KOPT-K1 (cell line): ENCODE results near the gene AKR1C1.
"Not testable (repeated sequence)": the region's sequence is repeated elsewhere in the genome, so short reads cannot be mapped to it uniquely, and the experiment has no call there.

ENCODE experiments used
- H3K27ac ChIP-seq: fragments of 200-600 bp; sonication (generic); 2 replicates; pipeline ENCODE4 v1.5.1; 2016; ENCODE audit warnings: antibody characterized with exemption, mild to moderate bottlenecking, low read depth, low read length; ENCODE audit not compliant: poor library complexity, severe bottlenecking
- H3K36me3 ChIP-seq: fragments of 200-600 bp; sonication (generic); 2 replicates; pipeline ENCODE4 v1.5.1; 2017; ENCODE audit warnings: antibody characterized with exemption, mild to moderate bottlenecking, low read length, moderate library complexity; ENCODE audit not compliant: insufficient read depth
- H3K9me3 ChIP-seq: fragments of 200-600 bp; sonication (generic); 2 replicates; pipeline ENCODE4 v1.5.1; 2017; ENCODE audit warnings: antibody characterized with exemption, low read length, mild to moderate bottlenecking; ENCODE audit not compliant: insufficient read depth, poor library complexity, severe bottlenecking

Gene AKR1C1

DNA sequence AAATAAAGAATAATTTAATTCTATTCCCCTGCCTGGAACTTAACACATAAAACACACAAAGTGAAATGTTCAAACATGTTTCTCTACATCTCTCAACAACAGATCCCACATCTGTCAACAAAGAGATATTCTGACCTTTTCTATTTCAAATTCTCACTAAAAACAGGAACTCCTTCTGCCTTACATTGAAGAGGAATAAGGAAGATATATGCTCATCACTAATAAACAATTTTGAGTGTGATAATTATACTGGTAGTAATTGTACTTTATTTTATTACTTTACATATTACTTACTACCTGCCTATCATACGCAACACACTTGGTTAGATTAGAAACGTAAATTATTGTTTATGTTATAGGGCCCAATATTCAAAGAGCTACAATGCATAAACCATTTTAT lies 27.0 kb downstream of the AKR1C1 start:
- Histone ChIP-seq H3K9me3 (no peaks in the 10 kb centered on the region), H3K36me3 (no peaks in the 10 kb centered on the region), H3K27ac (no peak overlapping the region)

DNA sequence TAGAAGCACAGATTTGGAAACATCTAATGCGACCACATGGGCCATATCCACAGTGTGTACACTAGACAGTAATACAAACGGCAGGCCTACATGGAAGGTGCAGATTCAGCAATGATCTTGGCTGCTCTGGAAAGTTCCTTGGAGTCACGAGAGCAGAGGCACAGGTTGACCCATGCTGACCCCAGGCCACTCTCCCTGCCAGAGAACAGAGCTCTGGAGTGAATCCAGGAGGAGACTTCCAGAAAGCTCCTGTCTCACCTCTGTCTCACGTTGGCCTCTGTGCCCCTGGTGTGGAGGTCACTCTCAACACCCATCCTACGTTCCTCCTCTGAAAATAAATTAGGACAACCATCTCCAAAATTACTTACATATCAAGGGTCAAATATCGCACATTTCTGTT lies 28.2 kb downstream of the AKR1C1 start:
- H3K36me3 ChIP-seq, H3K9me3 ChIP-seq, H3K27ac ChIP-seq: not testable (repeated sequence)

DNA sequence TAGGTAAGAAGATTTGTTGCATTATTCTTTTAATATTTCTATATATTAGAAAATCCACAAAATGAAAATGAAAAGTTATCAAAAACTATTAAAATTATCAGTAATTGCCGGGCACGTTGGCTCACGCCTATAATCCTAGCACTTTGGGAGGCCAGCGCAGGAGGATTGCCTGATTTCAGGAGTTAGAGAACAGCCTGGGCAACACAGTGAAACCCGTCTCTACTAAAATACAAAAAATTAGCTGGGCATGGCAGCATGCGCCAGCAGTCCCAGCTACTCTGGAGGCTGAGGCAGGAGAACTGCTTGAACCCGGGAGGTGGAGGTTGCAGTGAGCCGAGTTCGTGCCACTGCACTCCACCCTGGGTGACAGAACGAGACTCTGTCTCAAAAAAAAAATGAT lies 29.3 kb downstream of the AKR1C1 start:
- not testable (repeated sequence) for H3K9me3 ChIP-seq, H3K27ac ChIP-seq, H3K36me3 ChIP-seq

DNA sequence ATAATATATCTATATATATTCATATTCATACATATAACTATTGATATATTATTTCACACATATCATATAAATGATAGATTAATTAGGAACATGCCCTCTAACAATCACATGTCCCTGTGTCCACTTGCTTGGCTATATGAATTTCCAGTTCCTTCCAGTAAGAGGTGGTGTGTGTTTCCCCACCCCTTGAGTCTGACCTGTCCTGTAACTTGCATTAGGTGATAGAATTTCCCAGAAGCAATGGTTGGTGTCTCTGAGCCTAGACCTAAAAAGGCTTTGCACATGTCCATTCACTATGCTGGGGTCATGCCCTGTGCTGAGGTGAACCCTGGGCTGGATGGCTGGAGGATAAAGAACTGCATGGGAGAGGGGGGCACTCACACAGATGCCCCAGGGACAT lies 31.0 kb downstream of the AKR1C1 start:
- H3K36me3 ChIP-seq, H3K27ac ChIP-seq, H3K9me3 ChIP-seq: not testable (repeated sequence)

DNA sequence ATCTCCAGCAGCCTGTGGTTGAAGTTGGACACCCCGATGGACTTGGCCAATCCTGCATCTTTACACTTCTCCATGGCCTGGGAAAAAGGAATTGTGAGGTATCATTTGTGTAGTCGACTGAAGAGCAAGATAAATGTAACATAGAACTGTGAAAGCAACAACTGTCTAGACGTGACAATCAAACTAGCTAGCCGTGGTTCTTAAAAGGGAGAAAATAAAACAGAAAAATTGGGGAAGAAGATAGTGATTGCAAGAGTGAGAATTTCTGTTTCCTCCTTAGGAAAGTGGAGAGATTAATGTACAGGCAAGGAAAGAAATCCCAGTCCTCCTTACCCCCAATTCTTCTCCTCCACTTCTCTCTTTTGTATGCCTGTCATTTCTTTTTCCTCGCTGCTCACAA lies 35.5 kb downstream of the AKR1C1 start:
- Histone ChIP-seq H3K9me3 (no peaks in the 10 kb centered on the region), H3K27ac (no peak overlapping the region), H3K36me3 (no peaks in the 10 kb centered on the region)

DNA sequence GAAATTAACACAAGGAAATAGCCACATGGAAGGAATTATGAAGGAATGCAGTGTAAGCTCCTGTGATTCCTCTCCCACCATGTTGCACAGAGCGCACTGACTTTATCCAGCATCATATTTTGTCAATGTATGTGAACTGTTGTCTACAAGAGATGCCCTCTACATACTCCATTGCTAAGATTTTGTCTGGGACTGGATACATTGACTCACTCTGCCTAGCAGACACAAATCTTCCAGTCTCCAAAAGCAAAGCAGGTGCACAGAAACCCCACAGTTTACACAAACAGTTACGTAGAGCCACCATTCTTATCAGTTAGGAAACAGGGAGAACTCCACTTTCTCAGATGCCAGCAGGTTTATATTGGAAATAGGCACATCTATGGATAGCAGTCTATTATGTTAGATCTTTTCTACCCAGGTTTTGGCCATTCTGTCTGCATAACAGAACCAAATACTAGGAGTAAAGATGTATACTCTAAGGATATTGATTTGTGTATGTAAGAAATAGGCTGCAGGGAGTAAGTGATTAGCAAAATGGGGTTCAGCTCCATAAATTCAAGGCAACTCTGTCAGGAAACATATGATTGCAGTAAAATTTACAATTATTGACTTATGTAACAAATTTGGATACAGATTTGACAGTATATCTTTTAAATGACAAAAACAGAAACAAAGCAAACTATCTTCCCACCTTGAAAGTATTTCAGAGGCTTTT lies 39.0 kb downstream of the AKR1C1 start:
- Histone ChIP-seq H3K9me3 (no peaks in the 10 kb centered on the region), H3K36me3 (no peaks in the 10 kb centered on the region), H3K27ac (no peak overlapping the region)

- not testable (repeated sequence) for H3K27ac ChIP-seq, H3K36me3 ChIP-seq, H3K9me3 ChIP-seq
Observed at GRCh38 chr10:5003127-5004029, 40.2 kb downstream of the AKR1C1 start, which contains the start of gene AKR1C2. Gene AKR1C2 (minus strand): TSS chr10:5003857. CDS start chr10:5003835, 22 bp downstream.

DNA sequence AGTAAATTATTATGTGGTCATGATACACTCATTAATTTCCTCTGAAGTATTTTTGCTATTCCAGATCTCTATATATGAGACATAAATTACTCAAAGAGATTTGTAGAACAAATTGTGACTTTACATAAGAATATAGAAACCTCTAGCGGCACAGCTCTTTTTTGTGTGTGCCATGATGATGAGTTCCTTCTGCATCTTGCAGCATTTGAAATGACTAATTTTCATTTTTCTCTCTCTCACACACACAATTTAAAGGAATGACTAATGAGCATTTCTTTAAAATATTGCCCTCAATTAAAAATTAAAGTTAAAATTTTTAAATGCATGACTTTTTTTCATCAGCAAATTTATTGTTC lies 40.8 kb downstream of the AKR1C1 start:
- H3K9me3 ChIP-seq, H3K36me3 ChIP-seq, H3K27ac ChIP-seq: not testable (repeated sequence)

GRCh38 chr10:5004501-5004900 lies 41.3 kb downstream of the AKR1C1 start:
- H3K27ac ChIP-seq, H3K36me3 ChIP-seq, H3K9me3 ChIP-seq: not testable (repeated sequence)

GRCh38 chr10:5008857-5009548 lies 45.8 kb downstream of the AKR1C1 start:
- H3K36me3 ChIP-seq, H3K27ac ChIP-seq, H3K9me3 ChIP-seq: not testable (repeated sequence)

GRCh38 chr10:5010043-5010442 lies 46.8 kb downstream of the AKR1C1 start:
- not testable (repeated sequence) for H3K27ac ChIP-seq, H3K36me3 ChIP-seq, H3K9me3 ChIP-seq

- H3K36me3 ChIP-seq, H3K27ac ChIP-seq, H3K9me3 ChIP-seq: not testable (repeated sequence)
Observed at GRCh38 chr10:5011392-5011791, 48.2 kb downstream of the AKR1C1 start.

DNA sequence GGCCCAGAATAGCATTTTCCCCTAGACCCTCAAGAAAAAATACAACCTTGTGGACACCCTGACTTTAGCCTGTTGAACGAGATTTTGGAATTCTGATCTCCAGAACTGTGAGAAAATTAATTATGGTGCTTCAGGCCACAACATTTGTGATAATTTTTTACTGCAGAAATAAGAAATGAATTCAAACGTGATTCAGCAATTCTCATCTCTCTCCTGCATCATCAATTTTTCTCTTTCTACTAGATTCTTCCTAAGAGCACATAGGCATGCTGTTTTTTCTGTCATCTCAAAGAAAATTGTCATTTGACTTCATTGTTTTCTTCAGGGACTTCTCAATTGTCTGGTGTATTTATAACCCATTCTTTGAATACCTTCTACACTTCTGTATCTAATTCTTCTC lies 49.4 kb downstream of the AKR1C1 start:
- H3K9me3 ChIP-seq: no peaks in the 10 kb centered on the region
- H3K27ac ChIP-seq: no peak overlapping the region
- H3K36me3 ChIP-seq: no peaks in the 10 kb centered on the region

DNA sequence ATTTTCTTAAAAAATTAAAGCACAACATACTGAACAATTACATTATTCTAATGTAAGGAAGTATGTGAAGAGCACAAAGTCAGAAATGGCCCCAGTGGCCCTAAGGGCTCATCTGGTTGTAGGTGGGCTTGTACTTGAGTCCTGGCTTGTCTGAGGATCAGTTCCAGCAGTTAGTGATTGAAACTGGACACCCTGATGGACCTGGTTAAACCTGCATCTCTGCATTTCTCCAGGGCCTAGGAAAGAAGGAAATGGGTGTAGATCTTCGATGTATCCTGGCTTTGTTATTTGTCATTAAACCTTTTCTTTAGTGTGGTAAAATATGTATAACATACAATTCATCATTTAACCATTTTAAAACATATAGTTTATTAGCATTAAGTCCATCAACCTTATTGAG lies 50.2 kb downstream of the AKR1C1 start:
- Histone ChIP-seq H3K36me3 (no peaks in the 10 kb centered on the region), H3K27ac (no peak overlapping the region), H3K9me3 (no peaks in the 10 kb centered on the region)

DNA sequence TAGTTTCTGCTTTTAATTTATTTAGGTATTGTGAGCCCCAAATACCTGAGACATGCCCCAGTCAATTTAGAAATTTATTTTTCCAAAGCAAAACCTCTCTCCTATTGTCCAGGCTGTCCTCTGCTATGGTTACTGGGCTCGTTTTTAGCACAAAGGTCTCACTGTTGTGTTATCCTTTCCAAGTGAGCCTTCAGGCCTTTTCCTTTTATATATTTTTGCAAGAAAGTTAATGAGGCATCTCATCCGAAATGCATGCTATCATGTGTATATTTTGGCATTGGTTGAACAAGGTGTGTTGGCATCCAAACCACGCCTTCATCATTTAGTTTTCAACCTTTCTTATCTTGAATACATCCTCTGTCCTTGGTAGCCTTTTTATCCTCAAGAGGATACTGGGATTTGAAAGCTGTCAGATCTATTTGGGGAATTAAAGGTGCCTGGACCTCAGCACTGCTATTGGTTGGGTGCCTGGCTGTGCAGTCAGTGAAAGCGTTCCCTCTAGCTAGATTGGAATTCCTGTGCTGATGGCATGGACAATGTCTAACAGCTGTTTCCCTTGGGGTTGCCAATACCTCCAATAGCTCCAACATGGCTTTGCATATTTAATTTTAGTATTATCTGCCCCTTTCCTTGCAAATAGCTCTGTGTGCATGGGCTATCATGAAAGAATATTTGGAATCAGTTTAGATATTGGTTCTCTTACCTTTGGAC lies 51.1 kb downstream of the AKR1C1 start:
- not testable (repeated sequence) for H3K27ac ChIP-seq, H3K36me3 ChIP-seq, H3K9me3 ChIP-seq
